CD4-positive, alpha-beta T cell (primary cell): ENCODE data around the gene CAMTA1. TPM values are rescaled to one million over a fixed set of nuclear protein-coding genes. Genes with fewer than 3 reads are reported as not detected.

Experiments
- ATAC-seq: fragments of 200-7000 bp; cut with Tn5 transposase; one replicate; pipeline ENCODE4 v1.10.0; 2022; ENCODE audit warnings: mild to moderate bottlenecking; ENCODE audit not compliant: poor library complexity
- CTCF ChIA-PET: fragments of 350-600 bp; sonication (Branson Sonifier 250); formaldehyde crosslinking; loops from one replicate; lab custom pipeline; 2021; ENCODE audit warnings: antibody characterized with exemption, inconsistent platforms; lab: Charles Lee
- POLR2A ChIA-PET: fragments of 350-600 bp; sonication (Branson Sonifier 250); formaldehyde crosslinking; loops from one replicate; lab custom pipeline; 2021; ENCODE audit warnings: antibody characterized with exemption, inconsistent platforms; lab: Charles Lee
- DNase-seq, 14 experiments: peaks; one replicate each; pipeline ENCODE4 v3.0.0-alpha.2; 2013 to 2020; ENCODE audit warnings: mixed read lengths in 2 of 14
- H3K27ac ChIP-seq, 2 donors: one replicate each; pipeline versions ENCODE4 v1.5.1 to v1.7.0; 2013; ENCODE audit warnings: low read length in 2 of 2, low read depth in 1 of 2, mild to moderate bottlenecking in 1 of 2
- H3K27me3 ChIP-seq, 2 experiments: 1 replicate in 1 of 2; 2 replicates in 1 of 2; pipeline versions ENCODE4 v1.6.1 to v1.7.0; 2013; ENCODE audit warnings: low read length in 2 of 2, control low read depth in 1 of 2, mild to moderate bottlenecking in 1 of 2, moderate library complexity in 1 of 2; ENCODE audit not compliant: insufficient read depth in 2 of 2, control insufficient read depth in 1 of 2
- H3K36me3 ChIP-seq: one replicate; pipeline ENCODE4 v1.6.1; 2013; ENCODE audit warnings: low read length, control low read depth; ENCODE audit not compliant: insufficient read depth
- H3K4me1 ChIP-seq: one replicate; pipeline ENCODE4 v1.6.1; 2013; ENCODE audit warnings: low read length, control low read depth; ENCODE audit not compliant: insufficient read depth
- H3K4me3 ChIP-seq: one replicate; pipeline ENCODE4 v1.5.1; 2013; ENCODE audit warnings: mild to moderate bottlenecking, low read length, moderate library complexity
- H3K9me3 ChIP-seq, 2 experiments: 1 replicate in 1 of 2; 2 replicates in 1 of 2; pipeline versions ENCODE4 v1.6.1 to v1.7.0; 2013; ENCODE audit warnings: low read length in 2 of 2, mild to moderate bottlenecking in 2 of 2, control low read depth in 1 of 2, moderate library complexity in 1 of 2; ENCODE audit not compliant: control insufficient read depth in 1 of 2, insufficient read depth in 1 of 2
- H3K27ac Mint-ChIP-seq: one replicate; pipeline ENCODE4 v1.8.0; 2020; ENCODE audit warnings: mixed read lengths
- H3K27me3 Mint-ChIP-seq: one replicate; pipeline ENCODE4 v1.8.0; 2021; ENCODE audit warnings: mixed read lengths
- H3K36me3 Mint-ChIP-seq: one replicate; pipeline ENCODE4 v1.8.0; 2021; ENCODE audit warnings: low read depth, mixed read lengths
- H3K4me1 Mint-ChIP-seq: one replicate; pipeline ENCODE4 v1.8.0; 2021; ENCODE audit warnings: low read depth, mixed read lengths
- H3K4me3 Mint-ChIP-seq: one replicate; pipeline ENCODE4 v1.8.0; 2020; ENCODE audit warnings: mild to moderate bottlenecking, mixed read lengths
- H3K9me3 Mint-ChIP-seq: one replicate; pipeline ENCODE4 v1.8.0; 2020; ENCODE audit warnings: mixed read lengths
- CTCF ChIP-seq: fragments of 200-600 bp; IDR thresholded peaks from one replicate; pipeline ENCODE4 v1.8.0; 2022; ENCODE audit warnings: antibody characterized with exemption, mild to moderate bottlenecking
- intact Hi-C, 2 experiments: fragments of 100-400 bp; cut with DNase I in 1 of 2; cut with micrococcal nuclease in 1 of 2; formaldehyde crosslinking; loops; one replicate each; pipeline versions ENCODE4 v1.15.1 to v1.9.0; 2023 to 2025; cut with DNase I, micrococcal nuclease
- total RNA-seq, 174 experiments: library from RNA in 2 of 174; stranded (reverse) in 2 of 174; gene quantifications; one replicate each; pipeline ENCODE4 v1.2.3 and lab custom pipeline; 2021 to 2026

The CAMTA1 gene
- total RNA-seq, 2 experiments from 2014 or later, result 38.6 to 39.3 TPM

- no peaks in the 10 kb centered on the region for H3K9me3 Mint-ChIP-seq
- Histone ChIP-seq H3K4me3 (no peak overlapping the region), H3K27me3 (peaks cover 3% of the 10 kb centered on the region in 2 experiments), H3K9me3 (peaks cover 0 to 3% of the 10 kb centered on the region in 2 experiments), H3K4me1 (no peaks in the 10 kb centered on the region), H3K27ac (no peak overlapping the region), H3K36me3 (no peaks in the 10 kb centered on the region)
- TF ChIP-seq CTCF, result no peak
- H3K27me3 Mint-ChIP-seq, result peaks cover 7% of the 10 kb centered on the region
- H3K4me3 Mint-ChIP-seq, result no peak overlapping the region
- ChIA-PET CTCF (no interaction called here), POLR2A (no interaction called here)
- H3K27ac Mint-ChIP-seq, result no peak overlapping the region
- no peak for ATAC-seq
- no peak for DNase-seq
- peaks cover 12% of the 10 kb centered on the region for H3K4me1 Mint-ChIP-seq
- H3K36me3 Mint-ChIP-seq, result no peaks in the 10 kb centered on the region
- intact Hi-C loops, result no loop called here
Measured at GRCh38 chr1:6999826-7000225, 214.6 kb downstream of the CAMTA1 start.

- no peak for ATAC-seq
- Histone ChIP-seq H3K27me3 (peaks cover 3% of the 10 kb centered on the region in 2 experiments), H3K4me1 (no peaks in the 10 kb centered on the region), H3K4me3 (no peak overlapping the region), H3K36me3 (no peaks in the 10 kb centered on the region), H3K27ac (no peak overlapping the region), H3K9me3 (peaks cover 0 to 3% of the 10 kb centered on the region in 2 experiments)
- no peak for TF ChIP-seq CTCF
- no peak for DNase-seq
- ChIA-PET CTCF (no interaction called here), POLR2A (no interaction called here)
- intact Hi-C loops, result no loop called here
- H3K36me3 Mint-ChIP-seq, result no peaks in the 10 kb centered on the region
- H3K4me1 Mint-ChIP-seq, result peaks cover 12% of the 10 kb centered on the region
- no peak overlapping the region for H3K27ac Mint-ChIP-seq
- H3K27me3 Mint-ChIP-seq, result peaks cover 2% of the 10 kb centered on the region
- no peak overlapping the region for H3K4me3 Mint-ChIP-seq
- H3K9me3 Mint-ChIP-seq, result no peaks in the 10 kb centered on the region
Measured at GRCh38 chr1:7000720-7001119, 215.5 kb downstream of the CAMTA1 start.

GRCh38 chr1:7002728-7003127, 217.5 kb downstream of the CAMTA1 start:
- ChIA-PET CTCF (no interaction called here), POLR2A (no interaction called here)
- Mint-ChIP-seq H3K4me3 (no peak overlapping the region), H3K27me3 (no peaks in the 10 kb centered on the region), H3K27ac (no peak overlapping the region), H3K4me1 (no peaks in the 10 kb centered on the region), H3K9me3 (no peaks in the 10 kb centered on the region), H3K36me3 (no peaks in the 10 kb centered on the region)
- intact Hi-C loops, result no loop called here
- ATAC-seq (no peak), DNase-seq (no peak)
- no peak for TF ChIP-seq CTCF
- no peaks in the 10 kb centered on the region for H3K4me1 ChIP-seq
- H3K27ac ChIP-seq, result no peak overlapping the region
- H3K9me3 ChIP-seq, result peaks cover 0 to 3% of the 10 kb centered on the region in 2 experiments
- H3K36me3 ChIP-seq, result no peaks in the 10 kb centered on the region
- peaks cover 3 to 5% of the 10 kb centered on the region in 2 experiments for H3K27me3 ChIP-seq
- no peak overlapping the region for H3K4me3 ChIP-seq
